ENCODE data around the gene CCDC192.
"Not testable (repeated sequence)": the region's sequence is repeated elsewhere in the genome, so short reads cannot be mapped to it uniquely, and the experiment has no call there.

The CCDC192 gene

DNA sequence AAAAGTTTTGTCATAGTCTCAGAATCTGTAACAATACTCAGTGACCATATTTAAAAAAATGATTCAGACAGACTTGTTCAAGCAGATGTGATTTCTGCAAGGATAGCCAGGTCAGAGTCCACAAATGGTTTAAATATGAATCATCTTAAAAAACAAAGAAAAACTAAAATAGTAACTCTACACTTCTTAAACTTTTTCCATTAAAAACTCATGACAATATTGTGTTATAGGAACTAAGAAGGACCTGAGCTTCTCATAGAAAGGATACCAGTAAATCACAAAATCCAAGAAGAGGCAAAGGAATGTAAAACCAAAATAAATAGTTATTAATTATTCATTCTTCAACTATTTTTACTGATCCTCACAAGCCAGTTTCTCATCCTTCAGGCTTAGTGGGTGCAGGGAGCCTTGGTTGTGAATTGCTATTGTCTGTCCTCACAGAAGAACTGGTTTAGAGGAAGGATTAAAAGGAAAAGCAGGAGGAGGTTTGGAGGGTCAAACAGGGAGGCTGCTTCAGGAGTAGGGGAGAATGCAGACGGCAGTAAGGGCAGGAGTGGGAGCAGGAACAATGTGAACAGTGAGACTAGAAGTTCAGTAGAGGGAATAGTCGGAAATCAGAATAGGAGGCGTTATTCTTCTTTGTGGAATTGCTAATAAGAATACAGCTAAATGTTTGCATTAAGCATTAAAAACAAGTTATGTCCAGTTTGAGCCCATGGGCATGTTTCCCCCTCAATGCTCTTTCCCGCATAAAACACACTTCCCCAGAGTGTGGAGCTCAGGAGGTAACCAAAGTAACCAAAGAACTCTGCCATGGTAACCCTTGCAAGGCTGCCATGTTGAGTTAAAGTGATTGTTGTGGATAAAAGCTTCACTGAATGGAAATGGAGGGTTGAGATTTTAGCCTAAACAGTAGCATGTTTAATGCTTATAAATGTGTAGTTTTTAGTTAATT, 110.7 kb downstream of the CCDC192 start:
- DNase-seq, result peak; percentile 68

- no peak for DNase-seq
Measured at GRCh38 chr5:127814588-127814973, 111.4 kb downstream of the CCDC192 start.

GRCh38 chr5:127820910-127821553, 117.8 kb downstream of the CCDC192 start:
- DNase-seq, result no peak

DNA sequence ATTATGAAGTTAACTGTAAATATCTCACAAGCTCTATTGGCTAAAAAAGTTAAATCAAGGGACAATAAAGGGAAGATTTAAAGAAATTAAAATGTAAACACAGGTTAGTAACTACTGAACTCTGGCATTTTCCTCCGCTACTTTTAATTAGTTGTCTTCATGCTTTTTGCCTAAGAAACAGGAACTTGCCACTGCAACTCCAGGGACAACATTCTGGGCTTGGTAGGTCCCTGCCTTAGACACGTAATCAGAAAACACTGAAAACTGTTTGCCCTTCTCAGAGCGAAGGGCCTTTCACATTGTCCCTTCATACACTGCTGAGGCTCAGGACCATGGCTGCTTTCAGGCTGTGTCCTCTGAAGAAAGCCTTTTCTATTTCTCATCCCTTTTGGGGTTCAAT, 118.7 kb downstream of the CCDC192 start:
- DNase-seq, result no peak

DNA sequence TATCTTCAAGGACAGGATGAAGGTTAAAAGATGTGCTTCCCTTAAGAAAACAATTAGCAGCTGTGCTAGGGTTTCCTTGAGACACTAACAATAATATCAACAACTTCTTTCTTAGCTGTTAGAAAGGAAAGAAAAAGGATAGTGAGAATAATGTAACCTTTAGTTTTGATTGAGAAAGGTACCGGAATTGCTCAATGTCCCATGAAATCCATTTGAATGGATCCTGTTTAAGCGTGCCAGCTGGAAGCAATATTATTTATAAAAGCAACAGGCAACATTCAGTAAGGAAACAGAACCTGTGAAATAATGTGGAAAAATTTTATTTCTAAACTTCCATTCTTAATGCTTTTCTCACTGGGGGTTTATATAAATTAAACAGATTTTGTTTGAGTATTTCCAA, 120.9 kb downstream of the CCDC192 start:
- DNase-seq, result no peak

- no peak for DNase-seq
Measured at GRCh38 chr5:127826011-127826410, 122.8 kb downstream of the CCDC192 start.

- no peak for DNase-seq
Measured at GRCh38 chr5:127827451-127827850, 124.3 kb downstream of the CCDC192 start.

DNA sequence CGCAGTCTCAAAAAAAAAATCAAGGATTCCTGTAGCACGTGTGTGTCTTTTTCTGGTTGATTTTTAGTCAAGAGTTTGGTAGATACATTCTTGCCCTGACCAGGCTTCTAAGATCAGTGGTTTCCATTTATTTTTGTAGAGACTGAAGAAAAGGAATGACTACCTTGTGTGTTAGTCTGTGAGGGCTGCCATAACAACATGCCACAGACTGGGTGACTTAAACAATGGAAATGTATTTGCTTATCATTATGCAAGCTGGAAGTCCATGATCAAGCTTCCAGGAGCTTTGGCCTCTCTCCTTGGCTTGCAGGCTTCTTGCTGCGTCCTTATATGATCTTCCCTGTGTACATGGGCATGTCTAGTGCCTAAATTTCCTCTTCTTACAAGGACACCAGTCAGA, 127.0 kb downstream of the CCDC192 start:
- no peak for DNase-seq

- DNase-seq, result no peak
Measured at GRCh38 chr5:127830829-127831598, 127.8 kb downstream of the CCDC192 start.

- DNase-seq, result no peak
Measured at GRCh38 chr5:127832067-127832466, 128.9 kb downstream of the CCDC192 start.

DNA sequence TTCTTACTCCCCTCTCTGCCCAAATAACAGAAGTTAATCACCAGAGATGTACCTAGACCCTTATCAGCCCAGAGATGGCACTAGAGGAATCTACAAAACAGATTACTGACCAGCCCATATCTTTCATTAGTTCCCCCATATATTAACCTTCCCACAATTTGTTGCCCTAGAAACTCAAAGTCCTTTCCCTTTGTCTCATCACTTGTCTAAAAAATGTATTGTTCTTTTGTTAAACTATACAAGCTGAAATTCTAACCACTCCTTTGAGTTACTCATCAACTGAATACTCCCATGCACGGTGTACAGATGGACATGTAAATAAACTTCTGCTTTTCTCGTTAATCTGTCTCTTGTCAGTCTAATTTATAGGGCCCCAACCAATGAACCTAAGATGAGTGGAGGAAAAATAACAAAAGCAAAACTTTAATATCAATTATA, 130.9 kb downstream of the CCDC192 start:
- DNase-seq, result peak; percentile 62

GRCh38 chr5:127834554-127834953, 131.4 kb downstream of the CCDC192 start:
- DNase-seq, result peak; percentile 75

DNA sequence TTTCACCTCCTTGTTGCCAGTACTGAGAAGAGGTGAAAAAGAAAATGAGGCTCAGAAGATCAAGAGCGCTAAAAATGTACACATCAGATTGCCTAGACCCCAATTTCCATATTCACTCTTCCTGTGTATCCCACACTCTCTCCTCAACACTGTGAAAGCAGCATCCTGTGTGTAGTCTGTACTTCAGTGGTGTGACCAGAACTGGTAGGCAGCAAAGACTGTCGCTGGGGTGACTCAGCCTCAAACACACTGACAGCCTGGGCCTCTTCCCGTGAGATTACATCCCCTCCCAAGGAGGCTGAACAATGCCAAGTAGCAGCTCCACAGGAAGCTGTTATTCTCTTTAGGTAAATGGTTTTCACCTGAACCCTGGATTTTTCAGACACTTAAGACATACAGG, 135.5 kb downstream of the CCDC192 start:
- no peak for DNase-seq

GRCh38 chr5:127839072-127839471, 135.9 kb downstream of the CCDC192 start:
- no peak for DNase-seq

DNA sequence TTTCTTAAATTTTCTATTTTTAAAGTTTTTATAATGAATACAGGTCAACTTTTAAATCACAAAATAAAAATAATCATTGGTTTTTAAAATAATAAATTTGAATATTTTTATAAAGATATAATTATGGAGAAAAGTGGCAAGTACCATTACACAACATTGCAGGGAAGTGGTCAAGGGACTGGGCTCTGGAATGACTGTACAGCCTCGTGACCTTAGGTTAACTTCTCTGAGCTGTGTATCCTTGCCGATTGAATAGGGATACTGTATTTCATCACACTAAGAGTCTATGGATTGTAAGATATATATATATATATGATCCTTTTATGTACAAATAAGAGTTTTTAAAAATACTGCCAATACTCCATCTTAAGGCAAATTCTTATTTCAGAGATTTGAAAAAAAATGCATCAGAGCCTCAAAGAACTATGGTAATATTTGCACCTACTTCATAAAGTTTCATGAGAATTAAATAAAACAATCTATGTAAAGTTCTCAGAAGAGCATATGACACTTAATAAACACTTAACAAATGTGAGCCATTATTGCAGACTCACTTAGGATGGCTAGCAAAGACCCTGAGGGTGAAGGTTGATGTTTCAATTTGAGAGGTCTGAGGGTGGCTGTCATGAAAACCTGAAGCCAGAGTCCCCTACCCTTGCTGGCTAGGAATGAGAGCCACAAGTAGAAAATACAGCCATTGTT, 136.5 kb downstream of the CCDC192 start:
- no peak for DNase-seq

DNA sequence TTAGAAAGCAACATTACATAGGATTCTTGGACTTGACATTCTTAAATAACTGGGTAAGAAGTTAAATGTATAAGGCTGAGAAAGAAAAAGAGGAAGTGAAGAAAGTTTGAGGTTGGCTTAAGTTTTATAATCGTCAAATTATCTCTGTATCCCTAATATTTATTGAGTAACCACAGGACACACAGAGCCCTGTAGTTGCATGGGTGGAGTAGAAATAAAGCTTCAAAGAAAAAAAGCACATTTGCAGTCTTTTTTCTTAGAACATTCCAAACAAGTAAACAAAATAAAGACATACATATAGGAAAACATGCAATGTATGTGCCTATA, 137.0 kb downstream of the CCDC192 start:
- DNase-seq, result no peak

DNA sequence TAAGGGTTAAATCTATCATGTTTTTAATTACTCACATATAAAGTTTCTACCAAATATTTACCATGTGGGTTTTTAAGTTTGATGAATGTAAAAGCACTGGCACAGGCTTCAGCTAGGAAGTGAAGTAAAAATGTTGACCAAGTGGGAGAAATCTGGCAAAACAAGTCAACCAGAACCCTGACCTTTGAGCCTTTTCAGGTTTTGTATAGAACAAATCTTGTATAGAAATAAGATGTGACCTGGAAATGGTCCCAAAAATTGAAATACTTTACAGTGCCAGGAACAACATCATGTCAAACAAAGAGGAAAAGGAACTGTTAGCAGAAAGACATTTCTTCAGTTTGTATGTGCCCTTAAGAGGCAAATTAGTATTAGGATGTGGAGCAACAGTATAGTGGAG, 137.6 kb downstream of the CCDC192 start:
- DNase-seq, result no peak

- peak; percentile 39 for DNase-seq
Measured at GRCh38 chr5:127844581-127845021, 141.4 kb downstream of the CCDC192 start.

DNA sequence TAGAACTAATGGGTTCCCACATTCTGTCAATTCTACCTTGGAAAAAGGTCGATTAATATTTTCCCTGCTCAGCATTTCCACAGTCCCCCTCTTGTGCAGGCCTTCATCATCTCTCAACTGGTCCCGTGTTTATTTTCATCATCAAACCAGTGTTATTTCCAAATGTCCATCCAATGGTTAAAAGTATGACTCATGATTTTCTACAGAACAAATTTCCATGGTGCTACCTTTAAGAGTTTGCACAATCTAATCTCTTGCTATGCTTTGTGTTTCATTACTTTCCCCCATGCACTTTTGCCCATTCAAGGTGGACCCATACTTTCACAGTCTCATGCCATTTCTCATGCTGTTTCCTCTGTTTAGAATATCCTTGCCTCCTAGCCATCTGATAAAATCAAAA, 143.7 kb downstream of the CCDC192 start:
- DNase-seq, result no peak

- not testable (repeated sequence) for DNase-seq
Measured at GRCh38 chr5:127847641-127848040, 144.4 kb downstream of the CCDC192 start.

- DNase-seq, result no peak
Measured at GRCh38 chr5:127848098-127848497, 144.9 kb downstream of the CCDC192 start.

DNA sequence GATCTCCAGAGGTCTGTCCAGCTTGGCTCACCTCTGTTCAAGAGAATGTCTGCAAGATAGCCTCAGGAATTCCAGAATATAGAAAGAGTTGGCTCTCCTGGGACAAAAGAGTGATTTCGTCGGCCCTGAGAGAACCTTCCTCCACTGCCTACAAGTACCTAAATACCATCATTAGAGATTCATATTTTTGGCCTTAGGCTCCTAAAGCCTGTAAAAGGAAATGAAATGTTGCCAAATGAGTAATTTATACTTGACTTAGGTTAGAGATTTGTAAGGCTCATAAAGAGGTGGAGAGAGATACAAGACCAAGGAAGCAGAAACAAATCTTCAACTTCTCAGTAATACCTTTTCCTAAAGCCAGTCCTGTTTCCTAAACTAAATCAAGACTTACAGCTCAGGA, 146.2 kb downstream of the CCDC192 start:
- DNase-seq, result no peak

- no peak for DNase-seq
Measured at GRCh38 chr5:127849891-127850290, 146.7 kb downstream of the CCDC192 start.

All from eye (tissue), 1 donor.